IPS-NIHi7 (cell line): Measurements from ENCODE around the gene PDCL2.
"Not testable (repeated sequence)": the region's sequence is repeated elsewhere in the genome, so short reads cannot be mapped to it uniquely, and the experiment has no call there.

ENCODE experiments used
- DNase-seq: peaks from one replicate; pipeline ENCODE4 v3.0.0; 2012; ENCODE audit warnings: mixed read lengths; ENCODE audit errors: extremely low spot score

The PDCL2 gene

DNA sequence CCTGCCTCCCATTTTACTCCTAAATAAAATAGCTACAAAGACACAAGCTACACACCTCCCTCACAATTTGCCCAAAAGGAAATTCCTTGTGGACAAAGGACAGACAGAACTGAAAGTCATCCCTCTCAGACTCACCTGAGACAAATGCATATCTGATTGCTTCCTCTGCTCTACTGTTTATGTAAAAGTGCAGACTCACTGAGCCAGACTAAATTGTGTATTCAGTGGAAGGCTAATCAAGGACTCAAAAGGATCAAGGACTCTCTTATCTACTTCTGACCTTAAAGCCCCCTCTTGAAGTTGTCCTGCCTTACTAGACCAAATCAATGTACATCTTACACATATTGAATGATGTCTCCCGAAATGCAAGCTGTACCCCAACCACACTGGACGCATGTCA, 3.9 kb downstream of the PDCL2 start:
- no peak for DNase-seq

DNA sequence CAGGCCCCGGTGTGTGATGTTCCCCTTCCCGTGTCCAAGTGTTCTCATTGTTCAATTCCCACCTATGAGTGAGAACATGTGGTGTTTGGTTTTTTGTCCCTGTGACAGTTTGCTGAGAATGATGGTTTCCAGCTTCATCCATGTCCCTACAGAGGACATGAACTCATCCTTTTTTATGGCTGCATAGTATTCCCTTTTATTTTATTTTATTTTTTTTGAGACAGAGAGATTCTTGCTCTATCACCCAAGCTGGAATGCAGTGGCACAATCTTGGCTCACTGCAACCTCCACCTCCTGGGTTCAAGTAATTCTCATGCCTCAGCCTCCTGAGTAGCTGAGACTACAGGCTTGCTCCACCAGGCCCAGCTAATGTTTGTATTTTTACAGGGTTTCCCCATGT, 9.3 kb downstream of the PDCL2 start:
- not testable (repeated sequence) for DNase-seq

- DNase-seq, result no peak
These were observed 13.6 kb downstream of the PDCL2 start for GRCh38 chr4:55578341-55579010.

- no peak for DNase-seq
These were observed 16.5 kb downstream of the PDCL2 start for GRCh38 chr4:55575513-55575912.

GRCh38 chr4:55574252-55574651, 17.8 kb downstream of the PDCL2 start:
- DNase-seq, result no peak

GRCh38 chr4:55571806-55572205, 20.2 kb downstream of the PDCL2 start:
- no peak for DNase-seq

DNA sequence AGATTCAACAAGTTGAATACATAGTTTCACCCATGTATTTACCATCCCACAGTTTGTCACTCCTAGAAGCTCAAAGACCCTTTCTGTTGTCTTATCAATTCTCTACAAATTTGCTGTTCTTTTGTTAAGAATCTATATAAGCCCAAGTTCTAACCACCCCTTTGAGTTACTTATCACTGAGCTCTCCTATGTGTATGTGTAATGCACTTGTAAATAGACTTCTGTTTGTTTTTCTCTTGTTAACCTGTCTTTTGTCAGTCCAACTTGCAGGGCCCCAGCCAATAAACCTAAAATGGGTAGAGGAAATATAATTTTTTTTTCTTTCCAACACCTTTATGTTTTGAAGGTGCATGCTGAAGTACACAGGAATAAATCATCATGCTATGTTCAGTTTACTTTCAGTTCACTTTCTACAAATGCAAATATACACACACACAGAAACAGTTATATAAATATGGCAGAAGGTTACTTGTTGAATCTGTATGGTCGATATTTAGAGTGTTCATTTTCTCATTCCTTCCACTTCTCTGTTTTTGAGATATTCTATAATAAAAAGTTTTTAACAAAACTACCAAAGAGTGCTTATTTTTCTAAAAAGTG, 23.0 kb downstream of the PDCL2 start:
- no peak for DNase-seq

GRCh38 chr4:55561889-55562288, 30.2 kb downstream of the PDCL2 start:
- no peak for DNase-seq

GRCh38 chr4:55560096-55560495, 31.9 kb downstream of the PDCL2 start:
- DNase-seq, result no peak

DNA sequence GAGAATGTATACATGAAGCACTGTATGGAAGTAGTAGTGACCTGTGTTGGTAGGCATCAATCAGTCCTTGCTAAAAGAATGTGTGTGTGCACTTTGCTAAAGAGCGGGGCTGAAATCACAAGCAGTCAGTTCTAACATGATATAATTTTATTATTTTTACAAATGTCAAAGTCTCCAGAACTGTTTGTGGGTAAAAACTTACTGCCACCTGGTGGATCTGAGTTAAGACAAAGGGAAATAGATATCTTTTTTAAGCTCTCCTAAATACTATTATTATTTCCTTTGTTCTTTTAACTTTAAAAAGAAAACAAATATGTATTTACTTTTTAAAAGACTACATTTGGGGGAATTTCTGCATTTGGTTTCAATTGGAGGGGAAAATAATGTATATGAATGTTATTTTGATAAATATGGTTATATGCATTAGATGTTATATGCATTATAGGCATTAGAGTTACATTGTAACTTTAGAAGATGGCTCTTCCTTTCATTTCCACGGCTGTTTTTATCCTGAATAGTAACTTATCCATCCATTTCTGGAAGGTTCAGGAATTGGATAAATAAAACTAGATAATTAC, 37.5 kb downstream of the PDCL2 start:
- no peak for DNase-seq

DNA sequence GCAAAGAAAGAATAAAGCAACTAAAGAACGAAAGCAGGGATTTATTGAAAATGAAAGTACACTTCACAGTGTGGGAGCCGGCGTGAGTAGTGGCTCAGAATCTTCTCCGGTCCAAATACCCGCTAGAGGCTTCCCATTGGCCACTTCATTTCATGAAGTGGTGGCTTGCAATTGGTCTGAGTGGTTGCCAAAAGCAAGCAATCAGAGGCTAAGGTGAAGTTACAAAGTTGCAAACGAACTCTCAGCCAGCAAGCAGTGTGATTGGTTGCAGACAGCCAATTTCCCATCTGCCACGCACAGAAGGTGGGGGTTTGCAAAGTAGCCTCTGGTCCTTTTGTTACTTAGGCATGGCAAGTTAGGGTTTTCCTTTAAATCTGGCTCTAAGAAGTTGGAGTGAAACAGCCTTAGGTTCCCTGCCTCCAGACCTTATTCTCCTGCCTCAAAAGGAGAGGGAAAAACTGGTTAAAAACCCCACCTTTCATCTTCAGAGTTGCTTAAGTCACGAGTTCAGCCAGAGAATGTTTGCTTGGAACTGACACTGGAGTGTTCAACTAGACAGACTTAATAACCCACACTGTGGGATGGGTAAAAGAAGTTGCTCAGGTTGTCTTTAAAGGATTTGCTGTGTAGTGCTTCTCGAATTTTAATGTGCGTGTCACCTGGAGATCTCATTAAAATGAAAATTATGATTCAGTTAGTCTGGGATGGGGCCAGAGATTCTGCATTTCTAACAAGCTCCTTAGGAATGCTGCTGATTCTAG, 38.4 kb downstream of the PDCL2 start:
- DNase-seq, result peak; percentile 36

DNA sequence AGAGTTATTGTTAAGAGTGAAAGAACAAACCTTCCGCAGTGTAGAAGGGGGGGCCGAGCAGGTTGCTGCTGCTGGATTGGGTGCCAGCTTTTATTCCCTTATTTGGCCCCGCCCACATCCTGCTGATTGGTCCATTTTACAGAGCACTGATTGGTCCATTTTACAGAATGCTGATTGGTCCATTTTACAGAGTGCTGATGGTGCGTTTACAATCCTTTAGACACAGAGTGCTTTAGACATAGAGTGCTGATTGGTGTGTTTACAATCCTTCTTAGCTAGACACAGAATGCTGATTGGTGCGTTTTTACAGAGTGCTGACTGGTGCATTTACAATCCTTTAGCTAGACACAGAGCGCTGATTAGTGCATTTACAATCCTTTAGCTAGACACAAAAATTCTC, 40.1 kb downstream of the PDCL2 start:
- not testable (repeated sequence) for DNase-seq

DNA sequence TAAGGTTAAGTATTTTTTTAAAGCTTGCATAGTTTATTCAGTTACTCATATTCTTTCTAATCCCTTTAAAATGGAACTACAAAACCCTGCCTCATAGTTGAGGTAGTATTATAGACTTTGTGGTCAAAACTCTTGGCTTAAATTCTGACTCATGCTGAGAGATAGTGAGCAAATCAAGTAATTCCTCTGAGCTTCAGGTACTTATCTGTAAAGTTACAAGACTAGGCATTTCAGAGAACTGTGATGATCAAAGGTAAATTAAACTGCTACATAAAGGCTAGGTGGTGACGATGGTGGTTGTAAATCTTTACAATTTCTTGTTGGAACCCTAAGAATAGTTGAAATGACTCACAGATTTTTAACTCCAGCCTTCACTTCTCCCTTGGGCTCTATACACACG, 42.2 kb downstream of the PDCL2 start:
- no peak for DNase-seq

GRCh38 chr4:55547918-55548317, 44.1 kb downstream of the PDCL2 start:
- no peak for DNase-seq

- peak; percentile 39 for DNase-seq
These were observed 44.6 kb downstream of the PDCL2 start for GRCh38 chr4:55547466-55547770.

- peak; percentile 83 for DNase-seq
These were observed 45.1 kb downstream of the PDCL2 start, which contains the start of gene CLOCK for GRCh38 chr4:55546756-55547465. Gene CLOCK, minus strand, starts transcription at chr4:55546909. Its CDS starts 64,124 bp downstream, at chr4:55482785.

DNA sequence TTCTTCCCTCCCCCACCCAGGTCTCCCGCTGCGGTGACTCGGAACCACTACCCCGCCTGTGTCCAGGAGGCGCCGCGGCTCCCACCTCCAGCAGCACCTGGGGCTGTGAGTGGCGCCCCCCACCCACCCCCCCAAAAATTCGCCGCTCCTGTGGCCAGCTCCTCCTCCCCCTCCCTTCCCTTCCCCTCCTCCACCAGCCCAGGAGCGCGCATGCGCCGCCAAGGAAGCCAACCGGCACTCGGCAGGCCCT, 45.6 kb downstream of the PDCL2 start:
- no peak for DNase-seq

GRCh38 chr4:55545641-55546505, 46.2 kb downstream of the PDCL2 start:
- DNase-seq, result peak; percentile 34

DNA sequence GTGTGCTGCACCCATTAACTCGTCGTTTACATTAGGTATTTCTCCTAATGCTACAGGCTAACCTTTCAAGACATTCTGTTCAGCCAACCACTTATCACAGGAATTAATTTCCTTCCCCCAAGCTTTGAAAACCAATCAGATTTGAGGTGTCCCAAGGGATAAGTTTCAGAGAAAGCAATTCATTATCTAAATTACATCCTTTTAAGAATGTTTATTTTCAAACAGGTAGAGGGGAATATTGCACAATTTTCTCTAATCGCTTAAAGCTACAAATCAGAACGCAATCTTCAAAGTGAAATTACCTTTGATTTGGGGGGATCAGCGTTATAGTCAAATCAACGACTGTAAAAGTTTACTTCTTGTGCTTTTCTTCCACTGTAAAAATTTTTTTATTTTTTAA, 46.9 kb downstream of the PDCL2 start:
- no peak for DNase-seq

GRCh38 chr4:55543858-55544257, 48.2 kb downstream of the PDCL2 start:
- no peak for DNase-seq

- no peak for DNase-seq
These were observed 51.8 kb downstream of the PDCL2 start for GRCh38 chr4:55540271-55540670.
